ENCODE measurements around the gene ENO3. TPM values are rescaled to one million over a fixed set of nuclear protein-coding genes. Genes with fewer than 3 reads are reported as not detected.

The ENO3 gene
- total and polyA plus RNA-seq, 2 donors (not counting 3 experiments of a cell fraction or from before 2014, with no cell fraction given), result 5.5 to 5.9 TPM

DNA sequence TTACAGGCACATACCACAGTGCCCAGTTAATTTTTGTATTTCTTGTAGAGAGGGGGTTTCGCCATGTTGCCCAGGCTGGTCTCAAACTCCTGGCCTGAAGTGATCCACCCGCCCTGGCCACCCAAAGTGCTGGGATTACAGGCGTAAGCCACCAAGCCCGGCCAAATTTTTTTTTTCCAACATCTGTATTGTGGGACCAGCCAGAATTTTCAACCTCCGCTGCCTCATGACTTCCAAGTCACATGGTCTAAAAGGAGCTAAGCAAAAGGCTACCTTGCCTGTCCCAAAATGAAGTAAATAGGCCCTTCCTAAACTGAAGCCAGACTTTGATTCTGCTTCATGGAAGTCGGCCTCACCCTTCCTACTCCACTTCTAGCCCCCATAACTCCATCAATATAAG lies 20.9 kb downstream of the ENO3 start:
- Histone ChIP-seq H3K9me1 (replicated peaks; ENCODE audit: control insufficient read depth, extremely low read depth, insufficient read depth, low read length) (no peaks in the 10 kb centered on the region), H3K4me3 (replicated peaks in 1 of 3; ENCODE audit: insufficient read depth in 1 of 3, low read depth in 1 of 3, low read length in 3 of 3) (no peak overlapping the region), H3K4me1 (ENCODE audit: control insufficient read depth, extremely low read depth, insufficient read depth, low read length) (peaks cover 16% of the 10 kb centered on the region), H3K9me3 (replicated peaks; ENCODE audit: control insufficient read depth, insufficient read depth, low read length) (no peaks in the 10 kb centered on the region), H3K27ac (ENCODE audit: insufficient read depth, low read depth, low read length) (no peak overlapping the region), H3K27me3 (ENCODE audit: control insufficient read depth in 2 of 2, insufficient read depth in 2 of 2, low read length in 2 of 2) (no peaks in the 10 kb centered on the region), H3K4me2 (ENCODE audit: insufficient read depth, low read length) (no peak overlapping the region), H3K79me2 (ENCODE audit: control insufficient read depth, insufficient read depth, low read length) (peaks cover 4% of the 10 kb centered on the region), H3K36me3 (ENCODE audit: control insufficient read depth in 2 of 2, extremely low read depth in 1 of 2, insufficient read depth in 2 of 2, low read length in 2 of 2) (peaks cover 10 to 37% of the 10 kb centered on the region in 2 experiments), H4K20me1 (replicated peaks; ENCODE audit: control insufficient read depth, extremely low read depth, insufficient read depth, low read length) (no peaks in the 10 kb centered on the region), H3K9ac (replicated peaks; ENCODE audit: extremely low read depth, insufficient read depth, low read length) (no peak overlapping the region), H2AFZ (ENCODE audit: low read depth, low read length) (no peak overlapping the region)
- TF ChIP-seq FOS (IDR thresholded peaks at IDR 0.05; ENCODE audit: borderline replicate concordance, insufficient read depth, low read length) (no peak), POLR2A (IDR thresholded peaks at IDR 0.05; ENCODE audit: low read depth, low read length) (no peak), POLR2AphosphoS5 (IDR thresholded peaks at IDR 0.05; ENCODE audit: insufficient read depth, low read depth, low read length) (no peak), JUN (IDR thresholded peaks at IDR 0.05; ENCODE audit: borderline replicate concordance, insufficient read depth, insufficient read length, low read depth) (no peak), EZH2 (IDR thresholded peaks at IDR 0.05; ENCODE audit: borderline replicate concordance, low read depth, low read length, severe bottlenecking) (no peak), GATA2 (IDR thresholded peaks at IDR 0.05; ENCODE audit: insufficient read depth, insufficient read length, low read depth, low read length) (no peak), MYC (IDR thresholded peaks at IDR 0.05; ENCODE audit: low read depth, low read length) (no peak)
- TF ChIP-seq, protein P1, sequence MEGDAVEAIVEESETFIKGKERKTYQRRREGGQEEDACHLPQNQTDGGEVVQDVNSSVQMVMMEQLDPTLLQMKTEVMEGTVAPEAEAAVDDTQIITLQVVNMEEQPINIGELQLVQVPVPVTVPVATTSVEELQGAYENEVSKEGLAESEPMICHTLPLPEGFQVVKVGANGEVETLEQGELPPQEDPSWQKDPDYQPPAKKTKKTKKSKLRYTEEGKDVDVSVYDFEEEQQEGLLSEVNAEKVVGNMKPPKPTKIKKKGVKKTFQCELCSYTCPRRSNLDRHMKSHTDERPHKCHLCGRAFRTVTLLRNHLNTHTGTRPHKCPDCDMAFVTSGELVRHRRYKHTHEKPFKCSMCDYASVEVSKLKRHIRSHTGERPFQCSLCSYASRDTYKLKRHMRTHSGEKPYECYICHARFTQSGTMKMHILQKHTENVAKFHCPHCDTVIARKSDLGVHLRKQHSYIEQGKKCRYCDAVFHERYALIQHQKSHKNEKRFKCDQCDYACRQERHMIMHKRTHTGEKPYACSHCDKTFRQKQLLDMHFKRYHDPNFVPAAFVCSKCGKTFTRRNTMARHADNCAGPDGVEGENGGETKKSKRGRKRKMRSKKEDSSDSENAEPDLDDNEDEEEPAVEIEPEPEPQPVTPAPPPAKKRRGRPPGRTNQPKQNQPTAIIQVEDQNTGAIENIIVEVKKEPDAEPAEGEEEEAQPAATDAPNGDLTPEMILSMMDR (IDR thresholded peaks at IDR 0.05; ENCODE audit: extremely low read depth in 1 of 2, insufficient read depth in 1 of 2, low read depth in 1 of 2, low read length in 2 of 2), result no peak
- TF ChIP-seq, protein P2, sequence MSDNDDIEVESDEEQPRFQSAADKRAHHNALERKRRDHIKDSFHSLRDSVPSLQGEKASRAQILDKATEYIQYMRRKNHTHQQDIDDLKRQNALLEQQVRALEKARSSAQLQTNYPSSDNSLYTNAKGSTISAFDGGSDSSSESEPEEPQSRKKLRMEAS (IDR thresholded peaks at IDR 0.05; ENCODE audit: insufficient read depth, insufficient read length), result no peak
- dilution Hi-C loops (cut with MboI; ENCODE audit: extremely low pct_ligation_motif_present, low sequenced_read_pairs) (no loop called here), intact Hi-C loops (cut with micrococcal nuclease) (no loop called here)
- DNase-seq (ENCODE audit: low read depth, low spot score) (no peak), FAIRE-seq (no peak)
- ChIA-PET POLR2A (no interaction called here), CTCF (interaction anchor here (1.1 to 1.8 kb wide), 2 partner anchors 9 to 405 kb away, joined by 3 to 5 read pairs; no protein-coding TSS in a partner anchor)
- no TSS peak for BruUV-seq (replicated peaks)

Data from endothelial cell of umbilical vein (primary cell).